CD4-positive, alpha-beta T cell treated with Interleukin-6 at 100 ng/mL for 8 hours (primary cell): ENCODE data around the gene VTCN1.
"Not testable (repeated sequence)": the region's sequence is repeated elsewhere in the genome, so short reads cannot be mapped to it uniquely, and the experiment has no call there.

Experiments used
- DNase-seq: peaks from one replicate; pipeline ENCODE4 v3.0.0-alpha.2; 2020; ENCODE audit warnings: mixed read lengths, low spot score

VTCN1 gene

DNA sequence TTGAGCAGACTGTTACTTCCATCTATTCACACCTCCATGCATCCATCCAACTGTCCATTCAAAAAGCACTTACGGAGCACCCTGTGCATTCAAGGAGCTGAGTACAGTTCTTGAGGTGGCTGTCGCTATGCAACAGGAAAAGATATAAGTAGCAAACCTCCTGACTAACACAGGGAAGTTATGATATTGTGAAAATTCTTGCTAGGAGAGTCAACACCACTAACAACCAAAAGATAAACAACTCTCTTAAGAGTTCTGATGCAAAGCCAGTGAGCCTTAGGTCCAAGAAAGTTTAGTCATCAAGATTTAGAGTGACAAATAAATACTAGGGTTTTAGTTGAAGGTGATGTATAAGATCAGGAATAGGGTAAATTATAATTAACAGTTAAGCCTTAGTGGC lies 44.7 kb downstream of the VTCN1 start:
- no peak for DNase-seq

DNA sequence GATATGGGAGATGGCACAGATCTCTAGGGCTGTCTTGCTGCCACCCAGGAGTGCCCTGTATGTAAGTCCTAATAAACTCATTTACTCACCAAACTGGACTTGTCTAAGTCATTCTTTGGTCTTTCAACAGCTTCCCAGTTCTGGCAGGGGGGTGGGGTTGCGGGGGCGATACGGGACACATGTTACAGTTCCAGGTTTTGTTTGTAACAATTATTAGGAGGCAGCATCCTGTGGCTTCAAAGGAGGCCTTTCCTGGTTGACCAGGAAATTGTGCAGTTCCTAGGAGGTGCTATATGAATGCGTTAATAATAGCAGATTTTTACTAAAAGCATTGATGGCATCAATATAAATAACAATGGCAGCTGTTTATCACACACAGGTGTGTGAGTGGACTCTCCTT lies 46.5 kb downstream of the VTCN1 start:
- DNase-seq: no peak

DNA sequence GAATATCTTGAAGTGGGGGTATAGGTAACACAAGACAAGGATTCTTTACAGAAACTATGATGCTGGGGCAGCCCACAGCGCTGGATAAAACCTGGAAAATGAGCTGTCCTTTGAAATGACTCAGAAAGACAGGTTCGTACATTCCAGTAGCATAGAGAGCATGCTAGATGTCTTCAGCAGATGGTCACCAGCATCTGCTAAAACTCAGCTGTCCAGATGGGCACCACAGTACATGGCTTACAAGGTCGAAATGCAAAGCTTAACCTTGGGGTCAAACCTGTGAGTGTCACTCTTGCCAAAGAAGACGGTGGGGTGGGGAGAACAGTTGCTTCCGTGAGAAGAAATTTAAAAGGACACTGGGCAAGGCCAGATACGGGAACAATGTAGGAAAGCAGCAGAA lies 47.9 kb downstream of the VTCN1 start:
- DNase-seq: no peak

DNA sequence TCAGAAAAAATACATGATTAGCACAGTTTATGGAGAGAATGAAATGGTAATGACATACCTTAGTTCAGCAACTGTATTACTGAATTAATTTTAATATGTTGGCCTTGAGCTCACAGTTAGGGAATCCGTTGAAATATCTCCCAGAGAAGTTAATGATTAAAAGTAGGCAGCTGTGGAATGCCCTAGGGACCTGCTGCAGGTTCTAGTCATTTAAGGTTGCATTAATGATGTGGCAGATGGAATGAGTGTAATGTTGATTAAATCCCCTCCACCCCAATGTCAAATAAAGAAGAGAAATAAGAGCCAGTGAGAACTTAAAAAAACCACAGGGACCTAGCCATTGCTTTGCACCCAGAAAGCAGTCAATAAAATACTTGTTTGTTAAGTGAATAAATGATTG lies 48.8 kb downstream of the VTCN1 start:
- no peak for DNase-seq

DNA sequence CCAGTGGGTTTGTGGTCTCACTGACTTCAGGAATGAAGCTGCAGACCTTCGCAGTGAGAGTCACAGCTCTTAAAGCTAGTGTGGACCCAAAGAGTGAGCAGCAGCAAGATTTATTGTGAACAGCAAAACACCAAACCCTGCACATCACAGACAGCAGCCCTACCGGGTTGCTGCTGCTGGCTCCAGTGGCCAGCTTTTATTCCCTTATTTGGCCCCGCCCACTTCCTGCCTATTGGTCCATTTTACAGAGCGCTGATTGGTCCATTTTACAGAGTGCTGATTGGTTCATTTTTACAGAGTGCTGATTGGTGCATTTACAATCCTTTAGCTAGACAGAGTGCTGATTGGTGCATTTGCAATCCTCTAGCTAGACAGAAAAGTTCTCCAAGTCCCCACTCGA lies 59.4 kb downstream of the VTCN1 start:
- not testable (repeated sequence) for DNase-seq

DNA sequence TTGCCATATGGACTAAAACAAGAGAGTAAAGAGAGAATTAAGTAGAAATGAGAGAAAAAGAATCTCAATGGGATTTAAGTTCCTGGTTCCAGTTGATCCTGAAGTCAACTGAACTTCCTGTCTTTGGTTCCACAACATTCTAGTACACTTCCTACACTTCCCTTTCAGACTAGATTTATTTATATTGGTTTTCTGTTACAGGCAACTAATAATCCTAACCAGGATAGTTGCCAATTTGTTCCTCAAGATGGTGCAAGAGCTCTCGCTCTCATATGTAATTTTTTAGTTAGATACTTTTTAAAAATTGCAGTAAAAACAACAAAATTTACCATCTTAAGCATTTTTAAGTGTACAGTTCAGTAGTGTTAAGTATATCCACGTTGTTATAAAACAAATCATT lies 60.4 kb downstream of the VTCN1 start:
- no peak for DNase-seq

DNA sequence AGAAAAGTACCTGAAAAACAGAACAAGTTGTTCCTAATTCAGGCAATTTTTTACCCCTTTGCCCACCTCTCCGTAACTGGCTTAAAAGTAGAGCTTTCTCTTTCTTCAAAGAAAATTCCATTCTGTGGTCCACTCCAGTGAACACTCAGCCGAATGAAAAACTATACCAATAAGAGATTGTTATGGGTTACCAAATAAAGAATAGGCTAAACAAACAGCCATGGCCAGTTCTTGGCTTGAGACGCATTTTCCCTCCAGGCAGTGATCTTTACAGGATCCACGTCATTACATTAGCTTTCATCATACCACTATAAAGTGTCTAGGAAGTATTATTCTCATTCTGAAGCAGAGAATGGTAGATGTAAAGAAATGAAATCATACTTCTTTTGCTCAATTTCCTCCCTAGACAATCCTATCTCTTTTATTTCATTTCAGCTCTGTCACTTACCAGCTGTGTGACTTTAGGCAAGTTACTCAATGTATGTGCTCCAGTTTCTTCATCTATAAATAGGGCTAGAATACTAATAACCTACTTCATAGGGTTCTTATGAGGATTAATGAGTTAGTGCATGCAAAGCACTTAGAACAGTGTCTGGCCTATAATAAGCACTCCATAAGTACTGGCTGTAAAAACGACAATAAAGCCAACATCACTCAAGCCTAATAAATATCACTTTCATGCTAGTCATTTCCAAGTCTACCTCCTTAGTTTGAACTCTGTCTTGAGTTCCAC lies 62.7 kb downstream of the VTCN1 start:
- DNase-seq: no peak

DNA sequence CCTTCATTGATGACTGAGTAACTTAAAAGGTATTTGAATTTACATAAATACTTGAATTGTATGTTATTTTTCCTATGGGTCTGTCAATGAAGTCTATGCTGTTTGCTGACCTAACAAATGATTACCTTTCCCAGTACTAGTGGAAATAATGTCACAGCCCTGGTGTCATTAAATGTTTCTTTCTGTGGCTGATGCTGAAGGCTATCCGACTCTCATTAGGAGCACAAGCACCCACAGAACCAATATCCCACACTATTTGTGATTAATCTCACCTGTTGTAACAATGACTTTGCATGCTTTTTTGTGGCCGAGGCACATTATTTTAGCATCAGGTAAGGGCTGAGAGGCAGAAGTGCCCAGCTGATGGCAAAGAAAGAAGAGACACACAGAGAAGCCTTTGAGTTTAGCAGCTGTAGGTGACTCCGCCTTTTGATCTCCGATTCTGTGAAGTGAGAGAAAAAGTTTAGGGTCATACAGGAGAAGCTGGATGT lies 63.3 kb downstream of the VTCN1 start:
- no peak for DNase-seq

DNA sequence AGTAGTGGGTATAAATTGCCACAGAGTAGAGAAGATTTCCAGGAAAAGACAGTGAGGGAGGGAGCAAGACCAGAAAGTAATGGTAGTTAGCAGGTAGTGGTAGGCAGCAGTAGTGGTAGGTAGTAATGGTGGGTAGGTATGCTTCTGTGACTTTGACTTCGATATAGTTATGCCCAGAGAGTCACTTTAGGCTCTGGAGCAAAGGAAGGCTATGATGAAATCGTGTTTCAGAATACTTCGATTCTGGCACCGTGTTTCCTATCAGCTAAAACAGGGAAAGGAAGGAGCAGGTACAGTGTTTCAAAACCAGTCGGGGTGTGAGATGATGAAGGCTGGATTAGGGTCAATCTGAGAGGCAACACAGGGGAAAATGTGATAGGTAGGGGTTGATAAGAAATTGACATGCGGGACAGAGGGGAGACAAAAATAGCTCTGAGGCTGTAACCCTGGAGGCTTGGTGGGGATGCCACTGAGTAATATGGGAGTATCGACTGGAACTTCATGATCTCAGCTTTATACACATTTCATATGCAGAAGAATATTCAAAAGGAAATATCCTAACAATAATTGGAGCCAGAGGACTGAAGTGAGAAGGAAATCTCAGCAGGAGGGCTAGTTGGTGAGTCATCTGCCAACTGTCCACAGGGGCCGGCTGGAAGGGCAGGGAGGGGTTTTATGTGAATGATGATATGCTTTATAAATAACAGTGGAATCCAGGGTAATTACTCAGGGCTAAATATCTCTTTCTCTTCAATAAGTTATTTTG lies 64.0 kb downstream of the VTCN1 start:
- DNase-seq: no peak

DNA sequence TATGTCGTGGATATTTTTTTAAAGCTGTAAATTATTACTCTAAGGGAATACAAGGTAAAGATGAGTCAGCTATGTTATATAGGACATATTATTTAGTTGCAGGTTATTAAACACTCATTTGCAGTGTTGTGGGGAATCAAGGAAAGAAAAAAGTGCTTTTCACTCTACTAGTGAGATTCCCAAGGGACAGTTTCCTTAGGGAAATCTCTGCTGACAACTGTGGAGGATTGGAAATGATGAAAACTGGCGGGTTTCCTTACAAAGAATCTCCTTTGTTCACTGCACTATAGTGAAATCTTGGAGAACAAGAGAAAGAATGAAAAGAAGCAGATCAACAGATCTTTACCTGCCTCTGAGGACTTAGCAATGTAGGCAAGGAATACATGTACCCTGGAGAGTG lies 64.7 kb downstream of the VTCN1 start:
- DNase-seq: no peak

DNA sequence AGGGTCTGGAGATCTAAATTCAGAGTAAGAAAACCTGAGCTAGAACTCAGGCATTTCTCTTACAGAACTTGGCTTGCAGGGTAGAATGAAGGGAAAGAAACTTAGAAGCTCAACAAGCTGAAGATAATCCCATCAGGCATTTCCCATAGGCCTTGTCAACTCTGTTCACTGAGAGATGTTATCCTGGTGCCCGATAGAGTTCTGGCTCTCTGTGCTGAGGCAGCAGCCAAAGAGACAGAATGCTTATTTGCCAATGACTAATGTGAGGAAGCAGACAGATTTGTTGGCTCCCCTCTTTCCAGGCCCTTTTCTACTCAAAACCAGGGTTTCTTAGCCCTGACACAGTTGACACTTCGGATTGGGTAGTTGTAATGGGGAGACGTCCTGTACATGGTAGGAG lies 66.9 kb downstream of the VTCN1 start:
- no peak for DNase-seq

DNA sequence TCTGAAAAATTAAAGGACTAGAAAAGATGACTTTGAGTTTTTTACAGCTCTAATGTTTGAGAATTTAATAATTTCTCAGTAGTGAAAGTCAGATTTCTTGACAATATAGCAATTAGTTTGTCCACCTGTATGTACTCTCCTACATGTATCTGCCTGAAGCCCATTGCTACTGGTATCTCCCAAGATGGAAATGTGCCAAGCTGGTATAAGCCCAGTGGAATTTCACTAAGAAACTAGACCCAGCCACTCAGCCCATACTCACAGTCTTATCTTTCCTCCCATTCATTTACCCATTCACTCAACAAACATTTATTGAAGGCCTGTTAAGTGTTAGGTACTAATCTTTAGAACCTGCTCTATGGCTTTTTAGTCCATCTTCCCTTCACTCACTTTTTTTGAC lies 67.6 kb downstream of the VTCN1 start:
- DNase-seq: no peak

DNA sequence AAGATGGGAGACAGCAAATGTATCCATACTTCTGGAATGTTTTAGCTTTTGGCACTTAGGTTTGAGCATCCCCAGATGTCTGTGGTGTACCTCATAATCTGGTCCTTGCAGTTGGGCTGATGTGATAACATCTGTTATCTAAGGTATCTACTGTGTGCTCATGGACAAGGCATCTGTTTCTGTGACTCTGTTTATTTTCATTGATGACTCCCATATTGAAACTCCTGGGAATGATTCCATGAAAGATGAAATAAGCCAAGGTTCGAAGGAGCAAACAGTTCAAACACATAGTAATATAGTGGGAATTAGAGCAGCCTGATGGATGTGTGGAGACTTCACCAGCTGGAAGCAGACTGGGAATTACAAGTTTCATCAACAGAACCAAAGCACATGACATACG lies 68.5 kb downstream of the VTCN1 start:
- DNase-seq: no peak

DNA sequence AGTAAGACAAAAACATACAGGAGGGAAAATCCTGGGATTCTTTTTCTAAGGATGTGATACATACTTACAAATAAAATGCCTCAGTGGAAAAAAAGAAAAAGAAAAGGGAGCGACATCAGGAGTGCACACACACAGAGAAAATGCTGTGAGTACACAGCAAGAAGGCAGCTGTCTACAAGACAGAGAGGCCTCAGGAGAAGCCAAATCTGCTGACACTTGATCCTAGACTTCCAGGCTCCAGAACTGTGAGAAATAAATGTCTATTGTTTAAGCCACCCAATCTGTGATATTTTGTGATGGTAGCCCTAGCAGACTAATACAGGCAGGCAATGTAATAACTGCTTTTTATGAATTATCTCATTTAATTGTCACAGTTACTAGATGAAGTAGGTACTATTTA lies 72.2 kb downstream of the VTCN1 start:
- DNase-seq: no peak

DNA sequence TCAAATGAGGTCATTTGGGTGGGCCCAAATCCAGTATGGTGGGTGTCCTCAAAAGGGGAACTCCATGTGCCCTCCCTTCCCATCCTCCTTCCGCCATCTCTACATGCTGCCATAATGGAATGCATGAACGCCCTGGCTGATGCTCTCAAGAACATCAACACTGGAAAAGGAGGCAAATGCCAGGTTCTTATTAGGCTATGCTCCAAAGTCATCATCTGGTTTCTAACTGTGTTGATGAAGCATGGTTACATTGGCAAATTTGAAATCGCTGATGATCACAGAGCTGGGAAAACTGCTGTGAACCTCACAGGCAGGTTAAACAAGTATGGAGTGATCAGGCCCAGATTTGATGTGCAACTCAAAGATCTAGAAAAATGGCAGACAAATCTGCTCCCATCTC lies 72.6 kb downstream of the VTCN1 start:
- DNase-seq: no peak

DNA sequence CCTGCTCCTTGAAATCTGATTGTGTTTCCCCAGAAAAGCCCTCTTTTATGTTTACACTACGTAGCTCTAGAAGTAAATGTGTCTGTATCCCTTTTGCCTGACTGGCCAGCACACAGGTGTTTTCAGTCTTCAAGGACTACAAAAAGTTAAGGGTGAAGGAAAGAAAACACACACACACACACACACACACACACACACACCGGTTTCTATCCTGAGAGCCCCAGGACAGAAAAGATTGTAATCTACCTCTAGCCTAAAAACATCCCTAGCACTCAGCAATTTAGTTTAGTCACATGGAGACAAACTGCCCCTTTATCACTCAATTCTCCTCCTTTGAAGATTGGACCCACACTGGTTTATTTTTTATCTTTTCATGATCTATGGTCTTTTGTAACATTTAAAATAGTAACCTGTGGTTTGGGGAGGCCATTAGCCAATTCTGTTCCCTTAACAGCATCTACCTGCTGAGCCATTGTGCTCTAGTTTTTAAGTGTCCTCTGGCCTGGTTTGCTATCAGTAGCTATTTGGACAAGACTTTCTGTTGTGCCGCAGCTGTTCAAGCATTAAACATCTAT lies 73.4 kb downstream of the VTCN1 start:
- no peak for DNase-seq

DNA sequence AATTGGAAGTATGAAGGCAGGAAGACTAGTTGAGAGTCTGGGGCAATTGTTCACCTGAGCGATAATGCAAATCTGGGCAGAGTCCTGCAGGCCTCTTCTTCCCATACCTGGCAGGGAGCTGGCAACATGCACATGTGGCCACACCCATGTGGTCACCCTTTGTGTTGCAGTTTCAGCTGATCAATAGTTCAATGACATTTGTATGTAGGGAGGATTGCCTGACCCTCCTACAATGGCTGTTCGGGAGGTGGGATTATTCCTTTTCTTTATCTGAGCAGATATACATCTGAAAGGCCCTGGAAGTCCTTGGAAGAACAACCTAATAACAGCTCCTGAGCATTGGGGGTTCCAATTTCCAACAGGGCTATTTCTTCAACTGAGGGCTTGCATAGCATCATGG lies 74.0 kb downstream of the VTCN1 start:
- no peak for DNase-seq

DNA sequence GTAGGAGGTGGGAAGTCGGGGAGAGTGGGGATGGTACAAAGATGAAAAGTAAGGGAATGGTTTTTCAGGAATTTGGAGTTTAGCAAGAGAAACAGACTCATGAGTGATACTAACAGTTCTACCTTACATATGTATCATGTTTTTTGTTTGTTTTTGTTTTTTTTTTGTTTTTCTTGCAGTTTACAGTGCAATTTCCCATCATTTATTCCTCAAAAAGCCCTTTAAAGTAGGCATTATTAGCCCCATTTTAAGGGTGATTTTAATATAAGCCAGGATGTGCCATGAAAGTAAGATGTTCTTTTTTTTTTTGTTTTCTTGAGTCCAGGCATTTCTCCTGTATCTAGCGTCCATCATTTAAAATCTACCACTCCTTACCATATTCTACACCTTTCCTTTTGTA lies 75.4 kb downstream of the VTCN1 start:
- no peak for DNase-seq

DNA sequence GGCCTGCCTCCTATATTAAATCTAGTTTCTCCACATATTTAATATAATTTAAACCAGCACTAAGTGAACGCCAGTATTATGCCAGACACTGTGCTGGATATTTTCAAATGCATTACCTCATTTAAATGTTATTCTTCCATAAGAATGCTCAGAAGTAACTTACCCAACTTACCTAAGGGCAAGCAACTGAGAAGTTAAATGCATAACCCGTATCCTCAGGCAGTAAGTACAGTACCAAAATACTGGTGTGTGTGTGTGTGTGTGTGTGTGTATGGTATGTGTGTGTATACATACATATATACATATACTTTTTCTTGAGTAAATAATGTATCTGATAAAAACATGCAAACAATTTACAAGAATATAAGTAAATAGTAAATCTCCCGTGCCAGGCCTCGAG lies 80.2 kb downstream of the VTCN1 start:
- DNase-seq: no peak

DNA sequence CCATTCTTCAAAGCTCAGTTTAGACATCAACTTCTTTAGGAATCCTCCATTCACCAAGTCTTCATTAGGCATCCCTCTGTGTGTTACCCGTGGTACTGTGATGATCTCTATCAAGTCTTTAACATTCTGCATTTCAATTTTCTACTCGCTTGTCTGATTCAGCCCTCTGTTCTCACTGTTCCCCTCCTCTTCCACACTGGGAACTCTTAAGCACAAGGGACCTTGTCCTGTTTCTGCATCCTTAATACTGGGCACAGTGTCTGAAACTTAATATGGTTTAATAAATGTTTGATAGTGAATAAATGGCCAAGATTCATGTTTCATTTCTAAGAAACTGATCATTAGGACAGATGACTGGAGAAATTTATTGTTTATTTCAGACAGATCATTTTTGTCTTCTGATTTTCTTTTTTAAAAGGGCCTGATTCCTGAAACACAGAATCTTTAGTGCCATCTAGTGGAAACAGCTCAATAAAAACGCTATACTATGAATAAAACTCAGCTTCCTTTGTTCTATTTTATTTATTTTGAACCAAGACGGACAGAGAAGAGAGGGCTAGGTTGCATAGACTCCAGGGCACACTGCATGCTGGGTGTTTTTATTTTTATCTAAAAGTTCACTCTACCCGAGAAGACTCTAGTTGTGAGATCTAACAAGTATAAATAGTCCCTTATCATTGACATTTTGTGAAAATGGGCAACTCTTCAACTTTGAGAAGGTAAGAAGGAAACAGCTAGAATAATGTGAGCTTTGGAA lies 82.2 kb downstream of the VTCN1 start:
- DNase-seq: peak; percentile 25

DNA sequence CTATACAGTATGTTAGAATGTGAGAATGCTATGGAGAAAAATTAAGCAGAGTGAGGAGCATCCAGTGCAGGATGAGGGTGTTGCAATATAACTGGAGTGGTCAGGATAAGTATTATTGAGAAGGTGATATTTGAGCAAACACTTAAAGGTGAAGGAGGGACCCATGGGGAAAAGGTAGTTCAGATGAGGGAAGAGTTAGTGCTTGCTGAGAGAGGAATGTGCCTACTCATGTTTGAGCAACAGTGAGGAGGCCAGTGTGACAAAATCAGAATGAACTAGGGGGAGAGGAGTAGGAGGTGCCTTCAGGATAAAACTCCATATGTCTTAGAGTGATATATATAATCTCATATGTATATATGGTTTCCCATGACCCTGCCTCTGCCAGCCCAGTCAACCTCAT lies 82.9 kb downstream of the VTCN1 start:
- no peak for DNase-seq

DNA sequence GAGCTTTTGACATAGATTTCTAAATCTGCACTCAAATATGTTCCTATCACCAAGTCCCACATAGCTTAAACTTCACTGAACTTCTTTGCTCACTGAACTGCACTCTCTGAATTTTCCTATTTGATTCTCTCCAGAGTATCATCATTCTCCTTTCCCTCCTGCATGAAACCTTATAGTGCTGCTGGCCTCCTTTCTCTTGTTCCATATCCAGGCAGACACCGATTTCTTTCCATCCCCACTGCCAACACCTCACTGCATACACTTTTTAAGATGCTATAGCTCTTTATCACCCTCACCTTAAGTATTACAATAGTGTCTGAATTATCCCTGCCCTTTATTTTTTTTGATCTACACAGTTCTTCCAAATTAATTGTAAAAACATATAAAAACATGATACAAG lies 86.1 kb downstream of the VTCN1 start:
- DNase-seq: no peak

DNA sequence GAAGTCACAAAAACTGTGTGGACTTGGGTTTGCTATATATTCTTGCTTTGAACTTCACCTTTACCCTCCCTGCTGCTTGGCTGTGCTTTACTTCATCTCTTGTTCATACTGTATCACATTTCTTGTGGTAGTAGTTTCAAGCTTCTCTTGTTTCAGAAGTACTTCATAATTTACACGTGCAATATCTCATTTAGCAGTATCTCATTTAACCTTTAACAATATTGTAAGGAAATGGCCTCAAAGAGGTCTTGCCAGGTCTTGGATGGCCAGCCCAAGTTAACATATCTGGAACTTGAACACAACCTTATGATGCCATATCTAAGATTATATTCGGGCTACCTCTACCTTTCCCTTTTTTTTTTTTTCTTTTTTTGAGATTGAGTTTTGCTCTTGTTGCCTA lies 87.5 kb downstream of the VTCN1 start:
- no peak for DNase-seq
